NB4 (cell line): Measurements from ENCODE around the gene BBS2.

ENCODE experiments used
- CTCF ChIP-seq: IDR thresholded peaks from one replicate; pipeline ENCODE4 v1.5.1; 2012; ENCODE audit warnings: low read depth, low read length
- MYC ChIP-seq: IDR thresholded peaks from 2 replicates; pipeline ENCODE4 v1.6.1; 2011; ENCODE audit warnings: low read depth, low read length
- POLR2A ChIP-seq: IDR thresholded peaks from 2 replicates; pipeline ENCODE4 v1.6.1; 2011; ENCODE audit warnings: mild to moderate bottlenecking; ENCODE audit not compliant: insufficient read length; ENCODE audit errors: extremely low read depth

- no peak for TF ChIP-seq CTCF
- no peak for TF ChIP-seq POLR2A
- TF ChIP-seq MYC: no peak
Observed at GRCh38 chr16:56479469-56479868, 40.4 kb downstream of the BBS2 start.
